GM19324 (cell line): ENCODE results near the gene MYMK.
"Not testable (repeated sequence)": the region's sequence is repeated elsewhere in the genome, so short reads cannot be mapped to it uniquely, and the experiment has no call there.

Source experiments
- ATAC-seq: cut with Tn5 transposase; IDR thresholded peaks from one replicate; pipeline ENCODE4 v1.9.1; 2021; ENCODE audit warnings: mild to moderate bottlenecking, moderate library complexity; ENCODE audit not compliant: unreplicated experiment, low FRiP score

MYMK gene

GRCh38 chr9:133524679-133525228 is at the start of gene MYMK:
Gene MYMK, minus strand, starts transcription at chr9:133524959. Its CDS starts 115 bp downstream, at chr9:133524844.
- ATAC-seq = no peak

- no peak for ATAC-seq
These were observed 49.2 kb upstream of the MYMK start for GRCh38 chr9:133573791-133574515.

- ATAC-seq = no peak
These were observed 48.1 kb upstream of the MYMK start for GRCh38 chr9:133572821-133573361.

GRCh38 chr9:133571896-133572595 is 47.3 kb upstream of the MYMK start:
- ATAC-seq = no peak

- no peak for ATAC-seq
These were observed 46.7 kb upstream of the MYMK start for GRCh38 chr9:133571391-133571890.

- ATAC-seq = no peak
These were observed 45.9 kb upstream of the MYMK start for GRCh38 chr9:133570691-133571080.

GRCh38 chr9:133569891-133570690 is 45.3 kb upstream of the MYMK start:
- no peak for ATAC-seq

GRCh38 chr9:133569121-133569785 is 44.5 kb upstream of the MYMK start:
- no peak for ATAC-seq

- ATAC-seq = no peak
These were observed 43.4 kb upstream of the MYMK start for GRCh38 chr9:133568186-133568585.

GRCh38 chr9:133566817-133567216 is 42.1 kb upstream of the MYMK start:
- ATAC-seq = no peak

- ATAC-seq = no peak
These were observed 41.6 kb upstream of the MYMK start for GRCh38 chr9:133566382-133566781.

GRCh38 chr9:133564451-133565116 is 39.8 kb upstream of the MYMK start:
- no peak for ATAC-seq

- not testable (repeated sequence) for ATAC-seq
These were observed 39.1 kb upstream of the MYMK start for GRCh38 chr9:133563814-133564213.

- ATAC-seq = no peak
These were observed 38.6 kb upstream of the MYMK start for GRCh38 chr9:133563291-133563796.

GRCh38 chr9:133562611-133563290 is 38.0 kb upstream of the MYMK start:
- no peak for ATAC-seq

GRCh38 chr9:133561976-133562554 is 37.3 kb upstream of the MYMK start:
- no peak for ATAC-seq

- no peak for ATAC-seq
These were observed 36.2 kb upstream of the MYMK start for GRCh38 chr9:133560944-133561343.

GRCh38 chr9:133560311-133560710 is 35.6 kb upstream of the MYMK start:
- no peak for ATAC-seq
